Astrocyte of the spinal cord (primary cell): Measurements from ENCODE around the gene ARMS2.

Experiments used
- DNase-seq: peaks from one replicate; pipeline ENCODE4 v3.0.0; 2011; ENCODE audit warnings: low read depth, low spot score
- H3K4me3 ChIP-seq: 2 replicates; pipeline ENCODE4 v1.5.1; 2011; ENCODE audit warnings: low read depth, mild to moderate bottlenecking, low read length, moderate library complexity
- in situ Hi-C: cut with HindIII; loops from 2 replicates; pipeline ENCODE4 v1.10.0; 2017; ENCODE audit warnings: low sequenced_read_pairs
- TF ChIP-seq, protein P1 (sequence below): IDR thresholded peaks from 2 replicates; pipeline ENCODE4 v1.5.1; 2012; ENCODE audit warnings: low read depth, mild to moderate bottlenecking, low read length, inconsistent platforms

ARMS2 gene

DNA sequence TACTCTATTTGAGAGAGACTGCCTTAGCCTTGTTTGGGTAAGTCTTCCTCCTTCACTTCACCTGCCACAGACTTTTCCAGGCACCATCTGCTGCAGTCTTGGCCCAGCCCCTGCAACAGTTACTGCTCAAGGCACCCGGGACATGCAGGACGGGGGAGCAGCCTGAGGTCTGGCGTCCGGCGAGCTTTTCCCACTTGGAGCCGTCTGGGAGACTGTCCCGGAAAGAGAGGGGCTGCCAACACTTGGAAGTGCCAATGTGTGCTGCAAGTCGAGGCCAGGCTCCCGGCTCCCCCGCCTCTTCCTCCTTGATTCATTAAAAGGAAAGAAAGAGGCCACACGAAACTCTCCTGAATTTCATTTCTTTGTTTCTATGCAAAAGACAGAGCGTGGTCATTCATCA, 20.6 kb downstream of the ARMS2 start:
- in situ Hi-C loops: no loop called here
- no peak overlapping the region for H3K4me3 ChIP-seq
- DNase-seq: no peak
- TF ChIP-seq, protein P1, sequence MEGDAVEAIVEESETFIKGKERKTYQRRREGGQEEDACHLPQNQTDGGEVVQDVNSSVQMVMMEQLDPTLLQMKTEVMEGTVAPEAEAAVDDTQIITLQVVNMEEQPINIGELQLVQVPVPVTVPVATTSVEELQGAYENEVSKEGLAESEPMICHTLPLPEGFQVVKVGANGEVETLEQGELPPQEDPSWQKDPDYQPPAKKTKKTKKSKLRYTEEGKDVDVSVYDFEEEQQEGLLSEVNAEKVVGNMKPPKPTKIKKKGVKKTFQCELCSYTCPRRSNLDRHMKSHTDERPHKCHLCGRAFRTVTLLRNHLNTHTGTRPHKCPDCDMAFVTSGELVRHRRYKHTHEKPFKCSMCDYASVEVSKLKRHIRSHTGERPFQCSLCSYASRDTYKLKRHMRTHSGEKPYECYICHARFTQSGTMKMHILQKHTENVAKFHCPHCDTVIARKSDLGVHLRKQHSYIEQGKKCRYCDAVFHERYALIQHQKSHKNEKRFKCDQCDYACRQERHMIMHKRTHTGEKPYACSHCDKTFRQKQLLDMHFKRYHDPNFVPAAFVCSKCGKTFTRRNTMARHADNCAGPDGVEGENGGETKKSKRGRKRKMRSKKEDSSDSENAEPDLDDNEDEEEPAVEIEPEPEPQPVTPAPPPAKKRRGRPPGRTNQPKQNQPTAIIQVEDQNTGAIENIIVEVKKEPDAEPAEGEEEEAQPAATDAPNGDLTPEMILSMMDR: no peak

DNA sequence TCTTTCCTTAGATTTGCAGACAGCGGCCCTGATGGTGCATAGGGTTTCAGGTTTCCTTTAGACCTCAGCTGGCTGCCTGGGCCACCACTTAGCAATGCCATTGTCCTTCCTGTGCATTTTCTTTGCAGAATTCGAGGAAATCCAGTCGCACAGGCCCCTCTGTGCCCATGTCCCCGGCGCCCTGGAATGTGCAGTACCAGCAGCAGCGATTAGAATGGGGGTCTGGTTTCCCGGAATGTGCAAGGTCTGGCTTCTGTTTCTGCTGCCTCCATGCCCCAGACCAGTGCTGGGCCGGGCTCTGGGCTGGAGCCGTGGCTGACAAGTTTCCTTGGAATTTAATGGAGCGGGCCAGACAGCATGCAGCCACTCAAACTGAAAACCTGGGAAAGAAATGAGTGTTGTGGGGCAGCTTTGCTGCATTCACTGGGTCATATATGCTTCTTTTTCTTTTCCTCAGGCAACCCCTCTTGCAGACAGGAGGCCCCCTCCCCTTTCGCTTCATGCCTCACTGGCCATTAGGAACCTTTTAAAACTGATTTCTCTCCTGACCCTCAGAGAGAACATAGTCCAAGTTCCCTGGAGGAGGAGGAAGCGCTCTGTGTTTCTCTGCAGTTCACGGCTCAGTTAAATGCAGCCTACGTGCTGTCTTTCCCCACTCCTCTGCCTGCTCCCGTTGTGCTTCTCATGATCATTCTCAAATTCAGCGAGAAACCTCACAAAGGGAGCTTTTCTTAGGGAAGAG, 21.3 kb downstream of the ARMS2 start:
- TF ChIP-seq, protein P1: no peak
- peak; percentile 44 for DNase-seq
- no peak overlapping the region for H3K4me3 ChIP-seq
- in situ Hi-C loops: no loop called here

DNA sequence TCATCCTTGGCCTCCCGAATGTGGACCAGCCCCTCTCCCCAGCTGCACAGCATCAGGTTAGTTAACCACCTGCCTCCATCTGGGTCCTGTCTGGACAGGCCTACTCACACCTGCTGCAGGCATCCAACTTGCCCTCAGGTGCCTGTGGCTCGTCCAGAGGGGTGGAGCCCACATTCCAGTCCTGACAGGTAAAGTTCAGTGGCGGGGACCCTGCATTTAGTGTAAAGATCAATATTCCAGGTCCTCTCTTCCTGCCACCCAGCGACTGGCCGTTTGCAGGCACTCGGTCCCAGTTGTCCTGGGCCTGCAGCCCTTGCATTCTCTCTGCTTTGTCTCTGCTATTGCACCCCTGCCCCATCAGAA, 21.9 kb downstream of the ARMS2 start:
- TF ChIP-seq, protein P1: no peak
- no peak overlapping the region for H3K4me3 ChIP-seq
- in situ Hi-C loops: no loop called here
- no peak for DNase-seq

DNA sequence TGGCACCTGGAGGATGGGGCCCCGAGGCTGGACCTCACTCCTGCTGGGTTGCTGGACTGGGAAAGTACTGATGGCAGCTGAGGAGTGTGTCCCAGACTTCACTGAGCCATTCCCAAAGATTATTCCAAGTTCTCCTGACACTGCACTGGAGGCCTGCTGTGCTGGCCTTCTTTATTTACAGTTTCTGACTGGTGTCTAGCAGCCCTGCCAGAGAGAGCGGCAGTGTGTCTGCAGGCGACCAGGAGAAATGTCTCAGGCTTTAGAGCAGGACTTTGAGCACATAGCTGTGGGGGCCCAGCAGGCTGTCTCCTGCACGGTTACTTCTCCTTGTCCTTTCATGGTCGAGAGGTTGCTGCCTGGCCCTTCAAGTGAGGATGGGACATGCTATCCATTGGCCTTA, 23.0 kb downstream of the ARMS2 start:
- H3K4me3 ChIP-seq: no peak overlapping the region
- in situ Hi-C loops: no loop called here
- TF ChIP-seq, protein P1: no peak
- no peak for DNase-seq

DNA sequence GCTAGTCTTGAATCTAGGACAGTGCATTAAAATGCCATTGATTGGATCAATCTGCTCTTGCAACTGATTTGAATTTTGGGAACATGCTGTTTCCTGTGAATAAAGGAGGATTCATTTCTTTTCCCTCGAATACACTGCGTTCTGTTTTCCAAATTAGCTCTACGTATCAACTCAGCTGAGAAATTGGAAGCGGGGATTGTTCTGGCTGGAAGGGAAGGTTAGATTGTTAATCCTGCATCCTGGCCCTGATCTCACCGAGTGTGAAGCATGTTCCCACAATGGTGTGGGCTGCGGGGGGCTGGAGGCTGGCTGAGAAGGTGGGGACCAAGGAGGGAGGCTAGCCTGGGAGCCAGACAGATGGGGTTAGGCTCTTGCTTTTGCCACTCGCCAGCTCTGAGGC, 24.5 kb downstream of the ARMS2 start:
- no peak for DNase-seq
- H3K4me3 ChIP-seq: no peak overlapping the region
- TF ChIP-seq, protein P1: no peak
- in situ Hi-C loops: no loop called here

DNA sequence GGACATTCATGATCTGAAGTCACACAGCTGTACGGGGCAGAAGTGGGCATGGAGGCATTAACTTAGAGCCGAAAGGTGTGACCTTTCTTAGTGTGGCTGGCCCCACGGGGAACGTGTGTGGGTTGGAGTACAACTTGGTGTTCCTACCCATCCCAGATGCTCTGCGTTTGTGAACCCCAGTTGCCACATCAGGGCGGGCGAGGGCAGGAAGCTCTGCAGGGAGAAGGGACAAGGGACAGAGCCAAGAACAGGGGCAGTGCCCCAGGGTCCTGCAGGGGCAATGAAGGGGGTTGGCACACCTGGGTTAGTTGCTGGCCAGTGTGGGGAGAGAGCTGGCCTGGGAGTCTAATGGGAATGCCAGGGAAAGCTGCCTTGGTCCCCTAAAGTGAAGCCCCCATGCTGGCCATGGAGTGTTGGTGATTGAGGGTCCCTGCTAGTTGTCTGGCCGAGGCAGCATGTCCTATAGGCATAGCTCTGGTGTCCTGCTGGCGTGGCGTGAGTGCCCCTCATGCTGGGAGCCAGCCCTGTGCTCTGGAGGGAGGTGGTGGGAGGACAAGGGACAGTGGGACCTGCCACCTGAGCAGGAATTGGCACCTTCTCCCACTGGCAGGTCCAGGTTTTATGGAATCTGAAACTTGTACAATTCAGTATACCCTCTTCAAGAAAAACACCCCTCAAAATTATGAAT, 25.8 kb downstream of the ARMS2 start:
- TF ChIP-seq, protein P1: no peak
- no peak overlapping the region for H3K4me3 ChIP-seq
- DNase-seq: no peak
- in situ Hi-C loops: no loop called here
